ENCODE data around the gene HACD2.

DNA sequence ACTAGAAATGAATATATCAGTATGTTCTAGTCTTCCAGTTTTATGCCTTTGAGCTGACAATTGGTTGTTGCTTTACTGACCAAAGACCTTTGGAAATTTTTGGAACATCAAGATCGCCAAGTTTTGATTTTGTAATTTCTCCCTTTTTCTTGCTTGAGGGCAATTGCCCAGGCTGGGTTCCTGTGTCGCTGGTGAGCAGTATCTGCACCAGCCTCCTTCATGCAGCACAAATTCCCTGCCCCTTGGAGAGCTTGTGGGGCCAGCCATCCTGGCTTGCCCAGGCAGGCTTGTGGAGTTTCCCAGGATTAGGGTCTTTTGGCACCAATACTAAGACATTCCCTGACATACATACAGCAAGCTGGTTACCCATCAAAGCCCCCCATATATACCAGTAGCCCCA, 37.9 kb upstream of the HACD2 start:
- TF ChIP-seq, protein P1, sequence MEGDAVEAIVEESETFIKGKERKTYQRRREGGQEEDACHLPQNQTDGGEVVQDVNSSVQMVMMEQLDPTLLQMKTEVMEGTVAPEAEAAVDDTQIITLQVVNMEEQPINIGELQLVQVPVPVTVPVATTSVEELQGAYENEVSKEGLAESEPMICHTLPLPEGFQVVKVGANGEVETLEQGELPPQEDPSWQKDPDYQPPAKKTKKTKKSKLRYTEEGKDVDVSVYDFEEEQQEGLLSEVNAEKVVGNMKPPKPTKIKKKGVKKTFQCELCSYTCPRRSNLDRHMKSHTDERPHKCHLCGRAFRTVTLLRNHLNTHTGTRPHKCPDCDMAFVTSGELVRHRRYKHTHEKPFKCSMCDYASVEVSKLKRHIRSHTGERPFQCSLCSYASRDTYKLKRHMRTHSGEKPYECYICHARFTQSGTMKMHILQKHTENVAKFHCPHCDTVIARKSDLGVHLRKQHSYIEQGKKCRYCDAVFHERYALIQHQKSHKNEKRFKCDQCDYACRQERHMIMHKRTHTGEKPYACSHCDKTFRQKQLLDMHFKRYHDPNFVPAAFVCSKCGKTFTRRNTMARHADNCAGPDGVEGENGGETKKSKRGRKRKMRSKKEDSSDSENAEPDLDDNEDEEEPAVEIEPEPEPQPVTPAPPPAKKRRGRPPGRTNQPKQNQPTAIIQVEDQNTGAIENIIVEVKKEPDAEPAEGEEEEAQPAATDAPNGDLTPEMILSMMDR (optimal IDR thresholded peaks at IDR 0.05 in 1 of 3, IDR thresholded peaks at IDR 0.05 in 1 of 3, conservative IDR thresholded peaks at IDR 0.05 in 1 of 3; ENCODE audit: extremely low read depth in 1 of 3, insufficient read depth in 2 of 3, low read length in 3 of 3), result no peak
- TF ChIP-seq EZH2 (IDR thresholded peaks at IDR 0.05; ENCODE audit: low read length), result no peak

Measured in keratinocyte (primary cell).